ENCODE measurements around the gene ARHGAP15.

- no peak for TF ChIP-seq CTCF (conservative IDR thresholded peaks at IDR 0.05 in 1 of 2, IDR thresholded peaks at IDR 0.05 in 1 of 2; ENCODE audit: low read depth in 1 of 2, low read length in 2 of 2)
- TF ChIP-seq EZH2 (IDR thresholded peaks at IDR 0.05; ENCODE audit: low read length, missing control alignments), result no peak
These were observed 459.5 kb downstream of the ARHGAP15 start for GRCh38 chr2:143588746-143589145.

Measured in fibroblast of lung (primary cell).